H1 (cell line): ENCODE measurements around the gene FBXL14. TPM values are rescaled to one million over a fixed set of nuclear protein-coding genes. Genes with fewer than 3 reads are reported as not detected.

Experiments
- CTCF ChIA-PET: fragments of 300-600 bp; sonication (Branson Sonifier 250); formaldehyde crosslinking; loops from one replicate; lab custom pipeline; 2021; ENCODE audit not compliant: partially characterized antibody; lab: Charles Lee
- POLR2A ChIA-PET: fragments of 300-600 bp; sonication (Branson Sonifier 250); formaldehyde crosslinking; loops from one replicate; lab custom pipeline; 2021; ENCODE audit warnings: inconsistent platforms; ENCODE audit not compliant: partially characterized antibody; lab: Charles Lee
- DNase-seq, 2 experiments: peaks; one replicate each; pipeline versions ENCODE4 v3.0.0 to v3.0.0-alpha.2; 2010 to 2022; ENCODE audit warnings: low spot score in 2 of 2, low read depth in 1 of 2, mixed read lengths in 1 of 2
- FAIRE-seq: peaks from 2 replicates; lab custom pipeline; 2011; peaks lifted over from hg19 to GRCh38; lab: Jason Lieb, UNC
- H2AFZ ChIP-seq: 2 replicates; pipeline ENCODE4 v1.8.1; 2012; ENCODE audit warnings: low read length, inconsistent platforms
- H2AK5ac ChIP-seq: 2 replicates; pipeline ENCODE4 v1.6.1; 2013; ENCODE audit warnings: low read depth, low read length
- H2BK120ac ChIP-seq: replicated peaks from 2 replicates; pipeline ENCODE3; 2013; ENCODE audit warnings: low read depth, low read length, inconsistent platforms
- H2BK12ac ChIP-seq: 2 replicates; pipeline ENCODE4 v1.6.1; 2013; ENCODE audit warnings: low read depth, low read length
- H2BK15ac ChIP-seq: 2 replicates; pipeline ENCODE4 v1.6.1; 2013; ENCODE audit warnings: low read length
- H2BK20ac ChIP-seq: 2 replicates; pipeline ENCODE4 v1.6.1; 2013; ENCODE audit warnings: low read length
- H2BK5ac ChIP-seq: 2 replicates; pipeline ENCODE4 v1.6.1; 2013; ENCODE audit warnings: low read depth, low read length
- H3K14ac ChIP-seq: 2 replicates; pipeline ENCODE4 v1.6.1; 2013; ENCODE audit warnings: inconsistent platforms; ENCODE audit not compliant: insufficient read length
- H3K18ac ChIP-seq: 2 replicates; pipeline ENCODE4 v1.6.1; 2013; ENCODE audit warnings: low read length; ENCODE audit errors: extremely low read depth
- H3K23ac ChIP-seq: 2 replicates; pipeline ENCODE4 v1.6.1; 2013; ENCODE audit warnings: inconsistent platforms; ENCODE audit not compliant: insufficient read length
- H3K23me2 ChIP-seq: 2 replicates; pipeline ENCODE4 v1.6.1; 2013; ENCODE audit warnings: low read depth, low read length
- H3K27ac ChIP-seq: 2 replicates; pipeline ENCODE4 v1.6.1; 2011; ENCODE audit warnings: low read depth, low read length, inconsistent platforms
- H3K27me3 ChIP-seq, 4 experiments: replicated peaks in 1 of 4; 1 replicate in 1 of 4; 2 replicates in 3 of 4; pipeline versions ENCODE4 v1.6.1 to v1.8.1; 2011 to 2013; ENCODE audit warnings: low read length in 3 of 4, mild to moderate bottlenecking in 3 of 4, inconsistent platforms in 2 of 4, mixed read lengths in 2 of 4, moderate library complexity in 1 of 4; ENCODE audit not compliant: control insufficient read depth in 3 of 4, insufficient read depth in 3 of 4; ENCODE audit errors: extremely low read depth in 1 of 4
- H3K36me3 ChIP-seq, 4 experiments: 2 replicates each; pipeline versions ENCODE4 v1.6.1 to v1.8.1; 2011 to 2013; ENCODE audit warnings: mild to moderate bottlenecking in 4 of 4, low read length in 3 of 4, moderate library complexity in 2 of 4, control low read depth in 1 of 4, inconsistent platforms in 1 of 4; ENCODE audit not compliant: insufficient read depth in 4 of 4, control insufficient read depth in 2 of 4
- H3K4ac ChIP-seq: replicated peaks from 2 replicates; pipeline ENCODE3; 2013; ENCODE audit warnings: low read length, low read depth, mixed read lengths, inconsistent platforms; ENCODE audit not compliant: insufficient read length
- H3K4me1 ChIP-seq, 4 experiments: replicated peaks in 1 of 4; 1 replicate in 1 of 4; 2 replicates in 3 of 4; pipeline versions ENCODE4 v1.6.1 to v1.8.1; 2011 to 2013; ENCODE audit warnings: low read length in 3 of 4, inconsistent platforms in 2 of 4, mixed read lengths in 1 of 4; ENCODE audit not compliant: insufficient read depth in 4 of 4, control insufficient read depth in 3 of 4
- H3K4me2 ChIP-seq, 2 experiments: 2 replicates each; pipeline versions ENCODE4 v1.6.1 to v1.8.1; 2011 to 2013; ENCODE audit warnings: low read depth in 2 of 2, low read length in 2 of 2, control low read depth in 1 of 2, inconsistent platforms in 1 of 2, mild to moderate bottlenecking in 1 of 2; ENCODE audit not compliant: insufficient read depth in 1 of 2
- H3K4me3 ChIP-seq, 4 experiments: fragments of 200-600, 300-600 bp in 1 of 4; sonication (generic), shearing (Covaris generic), sonication (Bioruptor Twin) in 1 of 4; 2 replicates each; pipeline versions ENCODE4 v1.5.1 to v1.8.1; 2011 to 2016; ENCODE audit warnings: low read length in 4 of 4, low read depth in 3 of 4, control low read depth in 2 of 4, inconsistent platforms in 2 of 4, mild to moderate bottlenecking in 2 of 4, mixed read lengths in 1 of 4, moderate library complexity in 1 of 4; ENCODE audit not compliant: insufficient read depth in 2 of 4; ENCODE audit errors: extremely low read depth in 1 of 4
- H3K56ac ChIP-seq: replicated peaks from 2 replicates; pipeline ENCODE3; 2013; ENCODE audit warnings: low read depth, mild to moderate bottlenecking, mixed read lengths, low read length, inconsistent platforms; ENCODE audit not compliant: insufficient read length
- H3K79me1 ChIP-seq: 2 replicates; pipeline ENCODE4 v1.6.1; 2013; ENCODE audit warnings: low read depth, low read length, control low read depth
- H3K79me2 ChIP-seq, 2 experiments: 2 replicates each; pipeline versions ENCODE4 v1.6.1 to v1.8.1; 2012 to 2013; ENCODE audit warnings: low read length in 2 of 2, mild to moderate bottlenecking in 2 of 2, inconsistent platforms in 1 of 2; ENCODE audit not compliant: insufficient read depth in 2 of 2, control insufficient read depth in 1 of 2
- H3K9ac ChIP-seq, 4 experiments: replicated peaks in 1 of 4; 1 replicate in 1 of 4; 2 replicates in 3 of 4; pipeline versions ENCODE4 v1.6.1 to v1.8.1; 2011 to 2013; ENCODE audit warnings: low read depth in 3 of 4, low read length in 3 of 4, control low read depth in 2 of 4, mild to moderate bottlenecking in 2 of 4, moderate library complexity in 2 of 4, inconsistent platforms in 1 of 4; ENCODE audit errors: extremely low read depth in 1 of 4
- H3K9me3 ChIP-seq, 2 experiments: 2 replicates each; pipeline versions ENCODE4 v1.6.1 to v1.8.1; 2012 to 2013; ENCODE audit warnings: mild to moderate bottlenecking in 2 of 2, moderate library complexity in 2 of 2, control low read depth in 1 of 2, inconsistent platforms in 1 of 2, low read depth in 1 of 2, low read length in 1 of 2, mixed read lengths in 1 of 2; ENCODE audit not compliant: insufficient read depth in 2 of 2
- H4K20me1 ChIP-seq, 2 experiments: replicated peaks in 1 of 2; 2 replicates each; pipeline versions ENCODE3 to v1.8.1; 2011 to 2013; ENCODE audit warnings: inconsistent platforms in 2 of 2, low read length in 2 of 2, mild to moderate bottlenecking in 1 of 2; ENCODE audit not compliant: insufficient read depth in 2 of 2, control insufficient read depth in 1 of 2
- H4K5ac ChIP-seq: 2 replicates; pipeline ENCODE4 v1.6.1; 2013; ENCODE audit warnings: low read length, low read depth, mixed read lengths, inconsistent platforms; ENCODE audit not compliant: insufficient read length
- H4K8ac ChIP-seq: 2 replicates; pipeline ENCODE4 v1.8.0; 2013; ENCODE audit warnings: mild to moderate bottlenecking, moderate library complexity, low read length, inconsistent platforms; ENCODE audit not compliant: insufficient read depth; ENCODE audit errors: extremely low read depth
- H4K91ac ChIP-seq: replicated peaks from 2 replicates; pipeline ENCODE3; 2013; ENCODE audit warnings: low read length, mixed read lengths, inconsistent platforms; ENCODE audit not compliant: insufficient read length
- EGR1 ChIP-seq: IDR thresholded peaks from 2 replicates; pipeline ENCODE4 v1.6.1; 2011; ENCODE audit warnings: low read depth, low read length, borderline replicate concordance
- GTF2F1 ChIP-seq: IDR thresholded peaks from 2 replicates; pipeline ENCODE4 v1.6.1; 2012; ENCODE audit warnings: low read depth, low read length, improper control_type of control experiment, borderline replicate concordance
- KDM5A ChIP-seq: fragments of 200-600 bp; IDR thresholded peaks from 2 replicates; pipeline ENCODE4 v1.7.1; 2012; ENCODE audit warnings: mild to moderate bottlenecking, low read length, inconsistent platforms, mixed read lengths
- WGBS, 2 experiments: shearing (Covaris generic) in 1 of 2; methylation state at CpG; one replicate each; pipeline versions ENCODE4 v1.1.6 to v1.1.7; 2013 to 2015; ENCODE audit warnings: low lambda C conversion rate in 2 of 2, mixed read lengths in 2 of 2, inconsistent platforms in 1 of 2, low coverage in 1 of 2, missing lambda C conversion rate in 1 of 2; ENCODE audit not compliant: insufficient replicate concordance in 2 of 2, insufficient coverage in 1 of 2, insufficient read length in 1 of 2; ENCODE audit errors: extremely low coverage in 1 of 2, missing lambda C conversion rate in 1 of 2; 5-methylcytosine and 5-hydroxymethylcytosine counted together
- polyA plus RNA-seq, 7 experiments: library from polyadenylated mRNA; depleted of rRNA in 3 of 7; stranded (reverse) in 5 of 7; unstranded in 2 of 7; fragments of >200 nt in 5 of 7; fragments of 200-250 nt in 2 of 7; gene quantifications; 1 replicate in 5 of 7; 2 replicates in 1 of 7; 4 replicates in 1 of 7; pipeline versions ENCODE4 v1.2.1 to v1.2.3, GENCODE V29; 2011 to 2013; ENCODE audit warnings: missing spikeins in 2 of 7, mixed read lengths in 2 of 7
- total RNA-seq: library from RNA; stranded (reverse); fragmentation: NEBNext Ultra II Directional; extraction: Animal tissue kit (Norgen Biotek cat#: 25700); gene quantifications from 2 replicates; pipeline ENCODE4 v1.2.1, GENCODE V29; 2021

Gene FBXL14
- total and polyA plus RNA-seq, 2 of the 8 experiments (the other 6 are each of a cell fraction or from before 2014, with no cell fraction given), result 5.5 to 9.6 TPM

- Histone ChIP-seq H3K4me2 (no peak overlapping the region), H2AK5ac (no peak overlapping the region), H4K8ac (no peak overlapping the region), H4K5ac (no peak overlapping the region), H3K9ac (no peak overlapping the region), H3K23ac (no peak overlapping the region), H4K20me1 (no peaks in the 10 kb centered on the region), H2BK12ac (no peak overlapping the region), H2BK15ac (no peak overlapping the region), H2BK120ac (no peak overlapping the region), H3K4ac (no peak overlapping the region), H3K79me1 (no peaks in the 10 kb centered on the region), H3K9me3 (no peaks in the 10 kb centered on the region), H3K36me3 (no peaks in the 10 kb centered on the region), H3K18ac (no peak overlapping the region), H3K56ac (no peak overlapping the region), H3K4me3 (no peak overlapping the region), H2BK20ac (no peak overlapping the region), H3K79me2 (no peaks in the 10 kb centered on the region), H3K23me2 (no peaks in the 10 kb centered on the region), H2AFZ (no peak overlapping the region), H3K4me1 (peaks cover 0 to 3% (median 0%) of the 10 kb centered on the region in 4 experiments; a peak in 1 of 7 replicates), H3K27me3 (no peaks in the 10 kb centered on the region), H3K27ac (no peak overlapping the region), H2BK5ac (no peak overlapping the region), H3K14ac (no peak overlapping the region), H4K91ac (no peak overlapping the region)
- 85% methylated on average over 14 of the region's 14 CpGs; no CpG with 5 or more reads in 1 of the 2 experiments for WGBS, 2 experiments
- ChIA-PET POLR2A (no interaction called here), CTCF (interaction anchor here (0.9 to 1.7 kb wide), 3 partner anchors 12 to 37 kb away, joined by 3 read pairs; no protein-coding TSS in a partner anchor)
- FAIRE-seq (no peak), DNase-seq (no peak)
- TF ChIP-seq EGR1 (no peak), KDM5A (no peak), GTF2F1 (no peak)
Observed at GRCh38 chr12:1553987-1554982, 40.1 kb downstream of the FBXL14 start.
